C4-2B (cell line): ENCODE results near the gene CLIP1.
"Not testable (repeated sequence)": the region's sequence is repeated elsewhere in the genome, so short reads cannot be mapped to it uniquely, and the experiment has no call there.

Source experiments
- H3K27ac ChIP-seq: fragments of 450-650 bp; 2 replicates; pipeline ENCODE4 v1.5.1; 2017
- ZFX ChIP-seq: fragments of 450-650 bp; IDR thresholded peaks from 2 replicates; pipeline ENCODE4 v1.6.1; 2017
- TF ChIP-seq, protein P1 (sequence below): fragments of 450-650 bp; conservative IDR thresholded peaks from 2 replicates; pipeline ENCODE4 v1.5.1; 2017; ENCODE audit warnings: mild to moderate bottlenecking

CLIP1 gene

DNA sequence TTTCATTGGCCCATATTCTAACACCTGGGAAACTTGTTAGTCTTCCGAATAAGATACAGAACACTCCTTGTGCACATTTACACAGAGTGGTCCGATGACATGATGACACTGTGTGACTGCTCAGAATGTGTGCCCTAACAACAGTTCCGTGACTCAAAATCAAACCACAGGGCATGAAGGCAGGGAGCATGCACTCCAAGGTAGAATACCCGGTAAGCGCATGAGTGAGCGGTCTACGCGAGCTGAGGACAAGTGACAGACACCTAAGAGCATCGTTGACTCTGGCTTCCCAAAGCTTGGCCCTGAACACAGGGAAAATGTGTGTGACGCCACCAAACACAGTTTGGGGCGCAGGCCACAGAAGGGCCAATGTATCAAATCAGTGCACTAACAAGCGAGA, 18.6 kb downstream of the CLIP1 start:
- no peak overlapping the region for H3K27ac ChIP-seq
- TF ChIP-seq, protein P1, sequence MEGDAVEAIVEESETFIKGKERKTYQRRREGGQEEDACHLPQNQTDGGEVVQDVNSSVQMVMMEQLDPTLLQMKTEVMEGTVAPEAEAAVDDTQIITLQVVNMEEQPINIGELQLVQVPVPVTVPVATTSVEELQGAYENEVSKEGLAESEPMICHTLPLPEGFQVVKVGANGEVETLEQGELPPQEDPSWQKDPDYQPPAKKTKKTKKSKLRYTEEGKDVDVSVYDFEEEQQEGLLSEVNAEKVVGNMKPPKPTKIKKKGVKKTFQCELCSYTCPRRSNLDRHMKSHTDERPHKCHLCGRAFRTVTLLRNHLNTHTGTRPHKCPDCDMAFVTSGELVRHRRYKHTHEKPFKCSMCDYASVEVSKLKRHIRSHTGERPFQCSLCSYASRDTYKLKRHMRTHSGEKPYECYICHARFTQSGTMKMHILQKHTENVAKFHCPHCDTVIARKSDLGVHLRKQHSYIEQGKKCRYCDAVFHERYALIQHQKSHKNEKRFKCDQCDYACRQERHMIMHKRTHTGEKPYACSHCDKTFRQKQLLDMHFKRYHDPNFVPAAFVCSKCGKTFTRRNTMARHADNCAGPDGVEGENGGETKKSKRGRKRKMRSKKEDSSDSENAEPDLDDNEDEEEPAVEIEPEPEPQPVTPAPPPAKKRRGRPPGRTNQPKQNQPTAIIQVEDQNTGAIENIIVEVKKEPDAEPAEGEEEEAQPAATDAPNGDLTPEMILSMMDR: no peak
- no peak for TF ChIP-seq ZFX

DNA sequence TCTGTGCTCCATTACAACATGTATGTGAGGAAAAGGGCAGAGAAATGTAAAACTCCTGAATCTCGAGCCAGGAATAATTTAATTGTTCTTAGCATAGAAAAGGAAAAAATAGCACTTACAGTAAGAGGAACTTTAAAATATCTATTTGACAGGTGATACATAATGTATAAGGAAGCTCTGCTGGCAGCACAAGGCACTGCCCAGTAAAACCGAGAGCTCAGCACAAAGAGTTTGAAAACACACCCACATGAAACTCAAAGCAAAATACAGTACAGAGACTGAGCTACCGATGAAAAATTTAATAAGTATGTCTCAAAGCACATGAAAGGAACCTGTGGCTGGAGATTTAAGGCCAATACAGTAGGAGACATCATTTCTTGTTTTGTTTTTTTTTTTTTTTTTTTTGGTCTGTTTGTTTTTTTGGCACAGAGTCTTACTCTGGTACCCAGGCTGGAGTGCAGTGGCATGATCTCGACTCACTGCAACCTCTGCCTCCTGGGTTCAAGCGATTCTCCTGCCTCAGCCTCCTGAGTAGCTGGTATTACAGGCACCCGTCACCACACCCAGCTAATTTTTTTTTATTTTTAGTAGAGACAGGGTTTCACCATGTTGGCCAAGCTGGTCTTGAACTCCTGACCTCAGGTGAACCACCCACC, 19.2 kb downstream of the CLIP1 start:
- TF ChIP-seq, protein P1: no peak
- TF ChIP-seq ZFX: no peak
- H3K27ac ChIP-seq: no peak overlapping the region

DNA sequence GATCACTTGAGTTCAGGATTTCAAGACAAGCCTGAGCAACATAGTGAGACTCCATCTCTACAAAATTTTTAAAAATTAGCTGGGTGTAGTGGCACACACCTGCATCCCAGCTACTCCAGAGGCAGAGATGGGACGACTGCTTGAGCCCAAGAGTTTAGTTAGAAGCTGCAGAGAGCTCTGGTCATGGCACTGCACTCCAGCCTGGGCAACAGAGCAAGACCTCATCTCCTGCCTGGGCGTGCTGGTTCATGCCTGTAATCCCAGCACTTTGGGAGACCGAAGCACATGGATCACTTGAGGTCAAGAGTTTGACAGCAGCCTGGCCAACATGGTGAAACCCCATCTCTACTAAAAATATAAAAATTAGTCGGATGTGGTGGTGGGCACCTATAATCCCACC, 20.2 kb downstream of the CLIP1 start:
- no peak overlapping the region; the same call in 1 of the 2 replicates for H3K27ac ChIP-seq
- TF ChIP-seq, protein P1: no peak
- TF ChIP-seq ZFX: no peak

DNA sequence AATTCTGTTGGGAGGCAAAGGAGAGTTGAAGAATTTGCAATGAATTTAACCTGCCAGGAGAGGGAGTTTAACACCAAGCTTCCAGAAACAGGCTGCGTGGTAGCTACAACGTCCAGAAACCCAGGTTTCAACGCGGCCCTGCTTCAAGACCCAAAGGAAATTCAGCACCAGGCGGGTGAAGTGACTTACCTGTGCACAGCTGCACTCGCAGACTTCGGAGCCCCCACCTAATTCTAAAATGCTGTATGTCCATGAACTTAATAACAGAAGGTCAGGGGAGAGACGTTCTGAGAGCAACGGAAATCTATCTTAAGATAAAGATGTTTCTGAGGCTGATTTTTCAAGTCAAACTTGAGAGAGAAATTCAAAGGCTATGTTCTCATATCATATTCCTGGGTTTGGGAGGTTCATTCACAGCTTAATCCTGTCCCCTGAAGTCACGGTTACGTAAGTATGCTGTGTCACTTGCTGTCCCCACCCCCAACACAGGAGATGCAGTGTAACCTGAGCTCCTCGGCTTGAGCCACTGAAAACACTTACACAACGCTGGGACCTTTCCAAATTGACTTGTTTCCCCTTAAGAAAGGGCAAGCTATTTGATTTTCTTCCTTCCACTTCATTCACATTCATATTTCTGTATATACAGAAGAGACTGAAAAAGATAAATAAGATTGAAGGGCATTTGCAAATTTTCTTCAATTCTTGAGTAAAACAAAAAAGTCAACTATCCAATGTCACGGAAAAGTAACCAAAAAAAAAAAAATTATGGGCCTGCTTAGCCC, 22.7 kb downstream of the CLIP1 start:
- TF ChIP-seq, protein P1: peak; percentile 77
- TF ChIP-seq ZFX: no peak
- H3K27ac ChIP-seq: peak overlapping the region; percentile 86

DNA sequence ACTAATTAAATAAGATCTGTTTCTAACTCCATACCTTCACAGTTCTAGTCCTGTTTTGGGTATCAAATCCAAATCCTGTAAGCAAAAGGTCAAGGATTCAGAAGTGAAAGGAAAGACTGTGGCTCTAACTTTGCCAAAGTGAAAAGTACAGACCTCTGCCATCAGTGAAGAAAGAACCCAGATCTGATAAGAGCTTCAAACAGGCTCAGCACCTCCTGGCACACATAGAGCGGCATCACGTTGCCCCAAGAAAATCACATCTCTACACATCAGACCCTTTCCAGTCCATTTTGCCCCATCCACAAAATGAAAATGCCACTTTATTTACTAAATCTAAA, 23.2 kb downstream of the CLIP1 start:
- peak overlapping the region; percentile 86 for H3K27ac ChIP-seq
- TF ChIP-seq, protein P1: no peak
- TF ChIP-seq ZFX: no peak

DNA sequence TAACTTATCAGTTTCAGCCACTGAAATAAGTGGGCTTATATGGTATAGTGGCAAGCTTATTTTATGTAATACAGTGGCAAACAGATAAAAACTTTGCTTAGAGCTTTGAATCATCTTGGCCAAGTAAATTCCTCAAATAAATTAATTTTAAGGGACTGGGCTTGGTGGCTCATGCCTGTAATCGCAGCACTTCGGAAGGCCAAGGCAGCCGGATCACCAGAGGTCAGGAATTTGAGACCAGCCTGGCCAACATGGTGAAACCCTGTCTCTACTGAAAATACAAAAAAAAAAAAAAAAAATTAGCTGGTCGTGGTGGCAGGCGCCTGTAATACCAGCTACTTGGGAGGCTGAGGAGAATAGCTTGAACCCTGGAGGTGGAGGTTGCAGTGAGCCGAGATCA, 24.5 kb downstream of the CLIP1 start:
- H3K27ac ChIP-seq: not testable (repeated sequence)

DNA sequence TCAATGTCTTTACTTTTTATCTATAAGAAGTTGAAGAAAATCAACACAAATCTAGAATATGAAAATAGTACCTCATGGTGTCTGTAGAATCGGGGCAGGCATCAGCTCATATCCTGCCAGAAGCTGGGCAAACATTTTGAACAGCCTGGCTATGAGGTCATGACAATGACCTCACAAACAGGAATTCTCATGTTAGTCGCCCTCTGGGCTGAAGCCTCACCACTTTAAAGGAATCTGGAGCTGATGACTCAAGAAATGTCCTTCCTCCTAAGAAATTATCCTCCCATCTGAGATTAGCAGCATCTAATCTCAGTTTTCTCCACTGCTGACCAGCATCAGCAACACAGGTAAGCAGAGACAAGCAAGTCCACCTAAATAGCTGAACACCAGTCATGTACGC, 27.1 kb downstream of the CLIP1 start:
- TF ChIP-seq, protein P1: no peak
- no peak for TF ChIP-seq ZFX
- H3K27ac ChIP-seq: no peak overlapping the region
